GM12891 (cell line): ENCODE measurements around the gene RAB7B.

Experiments used
- DNase-seq: peaks from one replicate; pipeline ENCODE4 v3.0.0; 2011; ENCODE audit warnings: low spot score; ENCODE audit not compliant: insufficient read length
- FAIRE-seq: peaks from 2 replicates; lab custom pipeline; 2011; peaks lifted over from hg19 to GRCh38; lab: Jason Lieb, UNC
- PAX5 ChIP-seq: IDR thresholded peaks from 2 replicates; pipeline ENCODE4 v1.6.1; 2011; ENCODE audit warnings: low read length, moderate library complexity, mild to moderate bottlenecking; ENCODE audit not compliant: insufficient read depth, severe bottlenecking
- POLR2A ChIP-seq: IDR thresholded peaks from 2 replicates; pipeline ENCODE4 v1.6.1; 2011; ENCODE audit warnings: low read depth, low read length, control low read depth
- POLR2AphosphoS5 ChIP-seq: IDR thresholded peaks from 2 replicates; pipeline ENCODE4 v1.6.1; 2011; ENCODE audit warnings: low read depth, low read length, control low read depth
- POU2F2 ChIP-seq: IDR thresholded peaks from 2 replicates; pipeline ENCODE4 v1.6.1; 2011; ENCODE audit warnings: low read depth, mild to moderate bottlenecking, control low read depth, low read length, moderate library complexity
- SPI1 ChIP-seq: IDR thresholded peaks from 2 replicates; pipeline ENCODE4 v1.6.1; 2011; ENCODE audit warnings: low read depth, low read length, control low read depth
- TAF1 ChIP-seq: IDR thresholded peaks from 2 replicates; pipeline ENCODE4 v1.6.1; 2011; ENCODE audit warnings: low read depth, low read length, control low read depth

The RAB7B gene

GRCh38 chr1:205950826-205951549, 52.2 kb downstream of the RAB7B start:
- FAIRE-seq (no peak), DNase-seq (no peak)
- TF ChIP-seq PAX5 (no peak), SPI1 (no peak), POLR2AphosphoS5 (no peak), POU2F2 (no peak), POLR2A (no peak), TAF1 (no peak)

GRCh38 chr1:205950280-205950679, 52.9 kb downstream of the RAB7B start:
- FAIRE-seq = no peak
- no peak for DNase-seq

GRCh38 chr1:205949753-205950152, 53.4 kb downstream of the RAB7B start:
- TF ChIP-seq POLR2A (no peak), SPI1 (no peak), POU2F2 (no peak), POLR2AphosphoS5 (no peak)
- no peak for FAIRE-seq
- DNase-seq = no peak

More at GRCh38 chr1:205950280-205950679, 52.9 kb downstream of the RAB7B start:
- no peak for TF ChIP-seq SPI1
- no peak for TF ChIP-seq TAF1

GRCh38 chr1:205948886-205949285, 54.3 kb downstream of the RAB7B start:
- TF ChIP-seq PAX5 (no peak), POLR2AphosphoS5 (no peak), TAF1 (no peak)
- FAIRE-seq = no peak
- no peak for DNase-seq

GRCh38 chr1:205948039-205948438, 55.2 kb downstream of the RAB7B start:
- FAIRE-seq (no peak), DNase-seq (no peak)
- no peak for TF ChIP-seq PAX5
- TF ChIP-seq POLR2A = no peak
- peak; percentile 47; the same call in 1 of the 2 replicates for TF ChIP-seq SPI1
- no peak for TF ChIP-seq TAF1

- no peak for TF ChIP-seq PAX5
- TF ChIP-seq POU2F2 = no peak
- FAIRE-seq (no peak), DNase-seq (no peak)
Measured at GRCh38 chr1:205947024-205947423, 56.2 kb downstream of the RAB7B start.

GRCh38 chr1:205945069-205945468, 58.1 kb downstream of the RAB7B start:
- FAIRE-seq = no peak
- TF ChIP-seq POLR2AphosphoS5 = no peak
- TF ChIP-seq POU2F2 = no peak
- TF ChIP-seq POLR2A = no peak
- no peak for TF ChIP-seq PAX5
- TF ChIP-seq TAF1 = no peak
- TF ChIP-seq SPI1 = no peak
- DNase-seq = no peak

GRCh38 chr1:205944525-205944924, 58.7 kb downstream of the RAB7B start:
- no peak for DNase-seq
- no peak for FAIRE-seq
- no peak for TF ChIP-seq TAF1
- no peak for TF ChIP-seq SPI1
- TF ChIP-seq POU2F2 = no peak
- TF ChIP-seq POLR2AphosphoS5 = no peak
- TF ChIP-seq PAX5 = no peak

- FAIRE-seq (no peak), DNase-seq (no peak)
- no peak for TF ChIP-seq POLR2A
- TF ChIP-seq POLR2AphosphoS5 = no peak
- no peak for TF ChIP-seq POU2F2
- no peak for TF ChIP-seq PAX5
- TF ChIP-seq TAF1 = no peak
- TF ChIP-seq SPI1 = no peak
Measured at GRCh38 chr1:205943245-205943644, 60.0 kb downstream of the RAB7B start, which contains the start of gene SLC26A9. Gene SLC26A9, minus strand, starts transcription at chr1:205943456. Its CDS starts 7,636 bp downstream, at chr1:205935820.

GRCh38 chr1:205942631-205943159, 60.5 kb downstream of the RAB7B start:
- FAIRE-seq = no peak
- no peak for DNase-seq
- TF ChIP-seq POU2F2 (no peak), POLR2A (no peak), TAF1 (no peak), PAX5 (no peak), POLR2AphosphoS5 (no peak), SPI1 (no peak)
